ENCODE data around the gene MACROD1. TPM values are rescaled to one million over a fixed set of nuclear protein-coding genes. Genes with fewer than 3 reads are reported as not detected.

Gene MACROD1
- total RNA-seq, 1 experiment from 2014 or later: 36.9 TPM

DNA sequence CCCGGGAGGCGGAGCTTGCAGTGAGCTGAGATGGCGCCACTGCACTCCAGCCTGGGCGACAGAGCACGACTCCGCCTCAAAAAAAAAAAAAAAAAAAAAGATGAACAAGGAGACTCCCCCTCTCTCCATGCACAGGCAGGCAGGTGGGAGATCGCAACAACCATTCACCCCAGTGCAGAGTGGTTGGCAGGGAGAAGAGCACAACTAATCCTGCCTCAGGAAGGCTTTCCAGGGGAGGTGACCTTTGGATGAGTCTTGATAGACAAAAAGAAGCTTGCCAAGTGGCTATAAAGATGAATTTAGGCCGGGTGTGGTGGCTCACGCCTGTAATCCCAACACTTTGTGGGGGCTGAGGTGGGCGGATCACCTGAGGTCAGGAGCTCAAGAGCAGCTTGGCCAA is 100.2 kb downstream of the MACROD1 start:
- no peaks in the 10 kb centered on the region for H3K9me3 Mint-ChIP-seq
- peaks cover 18% of the 10 kb centered on the region for H3K4me1 Mint-ChIP-seq
- CTCF ChIA-PET: interaction anchor here (1.1 kb wide), 1 partner anchor 30 kb away, joined by 3 read pairs; no protein-coding TSS in a partner anchor

DNA sequence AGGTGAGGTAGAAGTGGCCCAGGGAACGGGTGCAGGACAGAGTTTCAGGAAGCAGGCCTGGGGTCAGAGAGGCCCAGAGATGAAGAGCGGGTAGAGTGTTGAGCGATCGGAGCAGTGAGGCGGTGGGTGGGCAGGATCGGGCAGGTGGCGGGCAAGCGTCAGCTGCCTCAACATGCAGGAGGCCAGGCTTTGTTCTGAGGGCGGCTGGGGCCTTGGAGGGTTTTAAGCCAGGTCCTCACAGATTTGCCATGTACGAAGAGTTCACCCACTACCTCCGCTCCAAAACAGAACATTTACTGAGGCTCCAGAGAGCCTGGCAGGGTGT is 100.8 kb downstream of the MACROD1 start:
- DNase-seq (ENCODE audit: low spot score): no peak
- Mint-ChIP-seq H3K27me3 (ENCODE audit: low read depth) (peaks cover 86% of the 10 kb centered on the region), H3K4me1 (peaks cover 17% of the 10 kb centered on the region), H3K36me3 (no peaks in the 10 kb centered on the region), H3K4me3 (no peak overlapping the region), H3K9me3 (no peaks in the 10 kb centered on the region), H3K27ac (peak overlapping the region; percentile 73; the same call in 1 of the 2 replicates)
- POLR2A ChIA-PET: no interaction called here
- ATAC-seq: no peak
- CTCF ChIA-PET: no interaction called here
- TF ChIP-seq, protein P1, sequence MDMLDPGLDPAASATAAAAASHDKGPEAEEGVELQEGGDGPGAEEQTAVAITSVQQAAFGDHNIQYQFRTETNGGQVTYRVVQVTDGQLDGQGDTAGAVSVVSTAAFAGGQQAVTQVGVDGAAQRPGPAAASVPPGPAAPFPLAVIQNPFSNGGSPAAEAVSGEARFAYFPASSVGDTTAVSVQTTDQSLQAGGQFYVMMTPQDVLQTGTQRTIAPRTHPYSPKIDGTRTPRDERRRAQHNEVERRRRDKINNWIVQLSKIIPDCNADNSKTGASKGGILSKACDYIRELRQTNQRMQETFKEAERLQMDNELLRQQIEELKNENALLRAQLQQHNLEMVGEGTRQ (CRISPR knock-in tag; IDR thresholded peaks at IDR 0.05): no peak
- no peak for TF ChIP-seq TEAD4 (CRISPR knock-in tag; IDR thresholded peaks at IDR 0.05)
- no peak for TF ChIP-seq NR3C1 (CRISPR knock-in tag; conservative IDR thresholded peaks at IDR 0.05; ENCODE audit: low read depth)
- TF ChIP-seq SOX15 (CRISPR knock-in tag; IDR thresholded peaks at IDR 0.05): no peak
- TF ChIP-seq ZNF263 (CRISPR knock-in tag; IDR thresholded peaks at IDR 0.05; ENCODE audit: low read depth): no peak
- no peak for TF ChIP-seq PRRX2 (CRISPR knock-in tag; IDR thresholded peaks at IDR 0.05)
- TF ChIP-seq, protein P2, sequence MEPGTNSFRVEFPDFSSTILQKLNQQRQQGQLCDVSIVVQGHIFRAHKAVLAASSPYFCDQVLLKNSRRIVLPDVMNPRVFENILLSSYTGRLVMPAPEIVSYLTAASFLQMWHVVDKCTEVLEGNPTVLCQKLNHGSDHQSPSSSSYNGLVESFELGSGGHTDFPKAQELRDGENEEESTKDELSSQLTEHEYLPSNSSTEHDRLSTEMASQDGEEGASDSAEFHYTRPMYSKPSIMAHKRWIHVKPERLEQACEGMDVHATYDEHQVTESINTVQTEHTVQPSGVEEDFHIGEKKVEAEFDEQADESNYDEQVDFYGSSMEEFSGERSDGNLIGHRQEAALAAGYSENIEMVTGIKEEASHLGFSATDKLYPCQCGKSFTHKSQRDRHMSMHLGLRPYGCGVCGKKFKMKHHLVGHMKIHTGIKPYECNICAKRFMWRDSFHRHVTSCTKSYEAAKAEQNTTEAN (CRISPR knock-in tag; IDR thresholded peaks at IDR 0.05): no peak
- TF ChIP-seq, protein P3, sequence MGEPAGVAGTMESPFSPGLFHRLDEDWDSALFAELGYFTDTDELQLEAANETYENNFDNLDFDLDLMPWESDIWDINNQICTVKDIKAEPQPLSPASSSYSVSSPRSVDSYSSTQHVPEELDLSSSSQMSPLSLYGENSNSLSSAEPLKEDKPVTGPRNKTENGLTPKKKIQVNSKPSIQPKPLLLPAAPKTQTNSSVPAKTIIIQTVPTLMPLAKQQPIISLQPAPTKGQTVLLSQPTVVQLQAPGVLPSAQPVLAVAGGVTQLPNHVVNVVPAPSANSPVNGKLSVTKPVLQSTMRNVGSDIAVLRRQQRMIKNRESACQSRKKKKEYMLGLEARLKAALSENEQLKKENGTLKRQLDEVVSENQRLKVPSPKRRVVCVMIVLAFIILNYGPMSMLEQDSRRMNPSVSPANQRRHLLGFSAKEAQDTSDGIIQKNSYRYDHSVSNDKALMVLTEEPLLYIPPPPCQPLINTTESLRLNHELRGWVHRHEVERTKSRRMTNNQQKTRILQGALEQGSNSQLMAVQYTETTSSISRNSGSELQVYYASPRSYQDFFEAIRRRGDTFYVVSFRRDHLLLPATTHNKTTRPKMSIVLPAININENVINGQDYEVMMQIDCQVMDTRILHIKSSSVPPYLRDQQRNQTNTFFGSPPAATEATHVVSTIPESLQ (CRISPR knock-in tag; IDR thresholded peaks at IDR 0.05): no peak
- no peak for TF ChIP-seq GTF2I (CRISPR knock-in tag; conservative IDR thresholded peaks at IDR 0.05)
- TF ChIP-seq, protein P4, sequence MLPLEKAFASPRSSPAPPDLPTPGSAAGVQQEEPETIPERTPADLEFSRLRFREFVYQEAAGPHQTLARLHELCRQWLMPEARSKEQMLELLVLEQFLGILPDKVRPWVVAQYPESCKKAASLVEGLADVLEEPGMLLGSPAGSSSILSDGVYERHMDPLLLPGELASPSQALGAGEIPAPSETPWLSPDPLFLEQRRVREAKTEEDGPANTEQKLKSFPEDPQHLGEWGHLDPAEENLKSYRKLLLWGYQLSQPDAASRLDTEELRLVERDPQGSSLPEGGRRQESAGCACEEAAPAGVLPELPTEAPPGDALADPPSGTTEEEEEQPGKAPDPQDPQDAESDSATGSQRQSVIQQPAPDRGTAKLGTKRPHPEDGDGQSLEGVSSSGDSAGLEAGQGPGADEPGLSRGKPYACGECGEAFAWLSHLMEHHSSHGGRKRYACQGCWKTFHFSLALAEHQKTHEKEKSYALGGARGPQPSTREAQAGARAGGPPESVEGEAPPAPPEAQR (CRISPR knock-in tag; IDR thresholded peaks at IDR 0.05): no peak

More for the DNA sequence above, 100.2 kb downstream of the MACROD1 start:
- DNase-seq (ENCODE audit: low spot score): no peak
- Mint-ChIP-seq H3K27me3 (ENCODE audit: low read depth) (peaks cover 86% of the 10 kb centered on the region), H3K27ac (no peak overlapping the region), H3K4me3 (no peak overlapping the region), H3K36me3 (no peaks in the 10 kb centered on the region)
- POLR2A ChIA-PET: no interaction called here
- no peak for ATAC-seq
- TF ChIP-seq SMAD4 (CRISPR knock-in tag; IDR thresholded peaks at IDR 0.05) (no peak), ZNF263 (CRISPR knock-in tag; IDR thresholded peaks at IDR 0.05; ENCODE audit: low read depth) (no peak), ZNF121 (CRISPR knock-in tag; IDR thresholded peaks at IDR 0.05) (no peak), GABPB1 (CRISPR knock-in tag; IDR thresholded peaks at IDR 0.05) (no peak), ZNF219 (CRISPR knock-in tag; IDR thresholded peaks at IDR 0.05; ENCODE audit: borderline replicate concordance) (no peak), ZNF423 (CRISPR knock-in tag; IDR thresholded peaks at IDR 0.05) (no peak), ATF1 (CRISPR knock-in tag; IDR thresholded peaks at IDR 0.05) (no peak), NR1H2 (CRISPR knock-in tag; IDR thresholded peaks at IDR 0.05) (no peak), IRF2 (CRISPR knock-in tag; IDR thresholded peaks at IDR 0.05; ENCODE audit: borderline replicate concordance, low read depth) (no peak), PRRX2 (CRISPR knock-in tag; IDR thresholded peaks at IDR 0.05) (no peak), SMAD3 (CRISPR knock-in tag; IDR thresholded peaks at IDR 0.05; ENCODE audit: borderline replicate concordance) (no peak)
- TF ChIP-seq, protein P5, sequence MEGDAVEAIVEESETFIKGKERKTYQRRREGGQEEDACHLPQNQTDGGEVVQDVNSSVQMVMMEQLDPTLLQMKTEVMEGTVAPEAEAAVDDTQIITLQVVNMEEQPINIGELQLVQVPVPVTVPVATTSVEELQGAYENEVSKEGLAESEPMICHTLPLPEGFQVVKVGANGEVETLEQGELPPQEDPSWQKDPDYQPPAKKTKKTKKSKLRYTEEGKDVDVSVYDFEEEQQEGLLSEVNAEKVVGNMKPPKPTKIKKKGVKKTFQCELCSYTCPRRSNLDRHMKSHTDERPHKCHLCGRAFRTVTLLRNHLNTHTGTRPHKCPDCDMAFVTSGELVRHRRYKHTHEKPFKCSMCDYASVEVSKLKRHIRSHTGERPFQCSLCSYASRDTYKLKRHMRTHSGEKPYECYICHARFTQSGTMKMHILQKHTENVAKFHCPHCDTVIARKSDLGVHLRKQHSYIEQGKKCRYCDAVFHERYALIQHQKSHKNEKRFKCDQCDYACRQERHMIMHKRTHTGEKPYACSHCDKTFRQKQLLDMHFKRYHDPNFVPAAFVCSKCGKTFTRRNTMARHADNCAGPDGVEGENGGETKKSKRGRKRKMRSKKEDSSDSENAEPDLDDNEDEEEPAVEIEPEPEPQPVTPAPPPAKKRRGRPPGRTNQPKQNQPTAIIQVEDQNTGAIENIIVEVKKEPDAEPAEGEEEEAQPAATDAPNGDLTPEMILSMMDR (IDR thresholded peaks at IDR 0.05): no peak
- TF ChIP-seq, protein P6, sequence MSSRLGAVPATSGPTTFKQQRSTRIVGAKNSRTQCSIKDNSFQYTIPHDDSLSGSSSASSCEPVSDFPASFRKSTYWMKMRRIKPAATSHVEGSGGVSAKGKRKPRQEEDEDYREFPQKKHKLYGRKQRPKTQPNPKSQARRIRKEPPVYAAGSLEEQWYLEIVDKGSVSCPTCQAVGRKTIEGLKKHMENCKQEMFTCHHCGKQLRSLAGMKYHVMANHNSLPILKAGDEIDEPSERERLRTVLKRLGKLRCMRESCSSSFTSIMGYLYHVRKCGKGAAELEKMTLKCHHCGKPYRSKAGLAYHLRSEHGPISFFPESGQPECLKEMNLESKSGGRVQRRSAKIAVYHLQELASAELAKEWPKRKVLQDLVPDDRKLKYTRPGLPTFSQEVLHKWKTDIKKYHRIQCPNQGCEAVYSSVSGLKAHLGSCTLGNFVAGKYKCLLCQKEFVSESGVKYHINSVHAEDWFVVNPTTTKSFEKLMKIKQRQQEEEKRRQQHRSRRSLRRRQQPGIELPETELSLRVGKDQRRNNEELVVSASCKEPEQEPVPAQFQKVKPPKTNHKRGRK (CRISPR knock-in tag; IDR thresholded peaks at IDR 0.05; ENCODE audit: borderline replicate concordance): no peak
- TF ChIP-seq, protein P7, sequence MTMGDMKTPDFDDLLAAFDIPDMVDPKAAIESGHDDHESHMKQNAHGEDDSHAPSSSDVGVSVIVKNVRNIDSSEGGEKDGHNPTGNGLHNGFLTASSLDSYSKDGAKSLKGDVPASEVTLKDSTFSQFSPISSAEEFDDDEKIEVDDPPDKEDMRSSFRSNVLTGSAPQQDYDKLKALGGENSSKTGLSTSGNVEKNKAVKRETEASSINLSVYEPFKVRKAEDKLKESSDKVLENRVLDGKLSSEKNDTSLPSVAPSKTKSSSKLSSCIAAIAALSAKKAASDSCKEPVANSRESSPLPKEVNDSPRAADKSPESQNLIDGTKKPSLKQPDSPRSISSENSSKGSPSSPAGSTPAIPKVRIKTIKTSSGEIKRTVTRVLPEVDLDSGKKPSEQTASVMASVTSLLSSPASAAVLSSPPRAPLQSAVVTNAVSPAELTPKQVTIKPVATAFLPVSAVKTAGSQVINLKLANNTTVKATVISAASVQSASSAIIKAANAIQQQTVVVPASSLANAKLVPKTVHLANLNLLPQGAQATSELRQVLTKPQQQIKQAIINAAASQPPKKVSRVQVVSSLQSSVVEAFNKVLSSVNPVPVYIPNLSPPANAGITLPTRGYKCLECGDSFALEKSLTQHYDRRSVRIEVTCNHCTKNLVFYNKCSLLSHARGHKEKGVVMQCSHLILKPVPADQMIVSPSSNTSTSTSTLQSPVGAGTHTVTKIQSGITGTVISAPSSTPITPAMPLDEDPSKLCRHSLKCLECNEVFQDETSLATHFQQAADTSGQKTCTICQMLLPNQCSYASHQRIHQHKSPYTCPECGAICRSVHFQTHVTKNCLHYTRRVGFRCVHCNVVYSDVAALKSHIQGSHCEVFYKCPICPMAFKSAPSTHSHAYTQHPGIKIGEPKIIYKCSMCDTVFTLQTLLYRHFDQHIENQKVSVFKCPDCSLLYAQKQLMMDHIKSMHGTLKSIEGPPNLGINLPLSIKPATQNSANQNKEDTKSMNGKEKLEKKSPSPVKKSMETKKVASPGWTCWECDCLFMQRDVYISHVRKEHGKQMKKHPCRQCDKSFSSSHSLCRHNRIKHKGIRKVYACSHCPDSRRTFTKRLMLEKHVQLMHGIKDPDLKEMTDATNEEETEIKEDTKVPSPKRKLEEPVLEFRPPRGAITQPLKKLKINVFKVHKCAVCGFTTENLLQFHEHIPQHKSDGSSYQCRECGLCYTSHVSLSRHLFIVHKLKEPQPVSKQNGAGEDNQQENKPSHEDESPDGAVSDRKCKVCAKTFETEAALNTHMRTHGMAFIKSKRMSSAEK (CRISPR knock-in tag; IDR thresholded peaks at IDR 0.05; ENCODE audit: borderline replicate concordance): no peak

All from WTC11 (cell line).